ENCODE data around the gene POLD4. TPM values are rescaled to one million over a fixed set of nuclear protein-coding genes. Genes with fewer than 3 reads are reported as not detected.

POLD4 gene
- total RNA-seq, 2 donors from 2014 or later: 40.7 to 47.6 TPM

DNA sequence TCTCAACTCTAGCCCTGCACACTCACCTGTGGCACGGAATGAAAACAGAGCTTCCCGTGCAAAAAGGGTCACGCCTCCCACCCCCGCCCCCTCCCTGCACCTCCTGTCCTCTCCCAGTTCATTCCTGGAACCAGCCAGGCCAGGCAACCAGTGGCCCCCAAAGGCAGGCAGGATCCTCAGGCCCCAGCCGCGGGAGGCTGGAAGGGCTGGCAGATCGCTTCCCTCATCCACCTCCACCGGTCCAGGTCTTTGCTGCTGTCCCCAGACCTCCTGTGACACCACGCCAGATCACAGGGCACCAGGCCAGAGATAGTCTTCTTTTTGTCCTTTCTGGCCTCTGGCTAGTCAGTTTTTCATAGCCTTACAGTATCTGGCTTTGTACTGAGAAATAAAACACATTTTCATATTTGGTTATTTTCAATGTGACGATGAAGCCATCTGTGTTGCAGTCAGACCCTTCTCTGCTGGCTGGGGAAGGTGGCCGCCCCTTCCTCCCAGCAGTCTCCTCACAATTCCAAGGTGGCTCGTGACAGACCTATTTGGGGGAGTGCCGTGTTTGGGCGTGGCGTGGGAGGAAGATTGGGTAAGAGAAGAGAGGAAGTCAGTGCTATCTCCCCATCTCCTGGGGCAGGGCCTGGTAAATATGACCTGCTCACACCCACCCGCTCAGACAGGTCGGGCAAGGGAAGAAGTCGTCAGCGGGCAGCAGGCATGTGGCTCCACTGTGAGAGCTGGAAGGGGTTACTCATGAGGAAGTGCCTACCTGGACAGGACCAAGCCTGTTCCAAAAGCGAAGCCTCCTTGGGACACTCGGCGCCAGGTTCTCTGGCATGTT is 40.9 kb downstream of the POLD4 start:
- Histone ChIP-seq H3K27me3 (ENCODE audit: control insufficient read depth, insufficient read depth, low read length, poor library complexity, severe bottlenecking) (no peaks in the 10 kb centered on the region), H3K9me3 (ENCODE audit: control insufficient read depth, low read length) (no peaks in the 10 kb centered on the region), H3K9ac (ENCODE audit: extremely low read depth, low read length, poor library complexity, severe bottlenecking) (no peak overlapping the region), H3K27ac (ENCODE audit: low read depth, low read length) (no peak overlapping the region), H3K4me1 (ENCODE audit: control insufficient read depth, insufficient read depth, low read length) (no peaks in the 10 kb centered on the region), H3K4me3 (ENCODE audit: low read length) (no peak overlapping the region), H3K36me3 (ENCODE audit: control insufficient read depth, insufficient read depth, low read length) (peaks cover 4% of the 10 kb centered on the region)
- Mint-ChIP-seq H3K9me3 (no peaks in the 10 kb centered on the region), H3K27ac (no peak overlapping the region), H3K36me3 (ENCODE audit: low read depth) (peaks cover 6% of the 10 kb centered on the region), H3K4me1 (no peaks in the 10 kb centered on the region), H3K4me3 (no peak overlapping the region), H3K27me3 (ENCODE audit: insufficient read depth) (no peaks in the 10 kb centered on the region)
- no peak for DNase-seq
- TF ChIP-seq, protein P1, sequence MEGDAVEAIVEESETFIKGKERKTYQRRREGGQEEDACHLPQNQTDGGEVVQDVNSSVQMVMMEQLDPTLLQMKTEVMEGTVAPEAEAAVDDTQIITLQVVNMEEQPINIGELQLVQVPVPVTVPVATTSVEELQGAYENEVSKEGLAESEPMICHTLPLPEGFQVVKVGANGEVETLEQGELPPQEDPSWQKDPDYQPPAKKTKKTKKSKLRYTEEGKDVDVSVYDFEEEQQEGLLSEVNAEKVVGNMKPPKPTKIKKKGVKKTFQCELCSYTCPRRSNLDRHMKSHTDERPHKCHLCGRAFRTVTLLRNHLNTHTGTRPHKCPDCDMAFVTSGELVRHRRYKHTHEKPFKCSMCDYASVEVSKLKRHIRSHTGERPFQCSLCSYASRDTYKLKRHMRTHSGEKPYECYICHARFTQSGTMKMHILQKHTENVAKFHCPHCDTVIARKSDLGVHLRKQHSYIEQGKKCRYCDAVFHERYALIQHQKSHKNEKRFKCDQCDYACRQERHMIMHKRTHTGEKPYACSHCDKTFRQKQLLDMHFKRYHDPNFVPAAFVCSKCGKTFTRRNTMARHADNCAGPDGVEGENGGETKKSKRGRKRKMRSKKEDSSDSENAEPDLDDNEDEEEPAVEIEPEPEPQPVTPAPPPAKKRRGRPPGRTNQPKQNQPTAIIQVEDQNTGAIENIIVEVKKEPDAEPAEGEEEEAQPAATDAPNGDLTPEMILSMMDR (conservative IDR thresholded peaks at IDR 0.05): no peak
- WGBS, 2 experiments (ENCODE audit: insufficient coverage in 1 of 2, insufficient read length in 1 of 2): 92 to 94% methylated on average over 20 to 22 of the region's 22 CpGs

DNA sequence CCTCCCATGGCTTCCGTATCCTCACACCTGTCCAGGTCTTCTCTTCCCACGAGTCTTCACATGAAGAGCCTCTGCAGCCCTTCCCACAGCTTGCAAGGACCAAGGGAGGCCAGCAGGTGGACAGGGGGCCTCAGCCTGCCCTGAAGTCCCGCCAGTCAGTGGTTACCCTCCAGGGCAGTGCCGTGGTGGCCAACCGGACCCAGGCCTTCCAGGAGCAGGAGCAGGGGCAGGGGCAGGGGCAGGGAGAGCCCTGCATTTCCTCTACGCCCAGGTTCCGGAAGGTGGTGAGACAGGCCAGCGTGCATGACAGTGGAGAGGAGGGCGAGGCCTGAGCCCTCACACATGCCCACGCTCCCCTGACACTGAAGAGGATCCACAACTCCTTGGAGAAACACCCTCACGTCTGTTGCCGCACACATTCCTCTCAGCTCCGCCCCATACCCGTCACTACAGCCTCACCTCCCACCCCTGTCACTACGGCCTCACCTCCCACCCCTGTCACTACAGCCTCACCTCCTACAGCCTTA is 41.7 kb downstream of the POLD4 start:
- H3K27ac Mint-ChIP-seq: no peak overlapping the region
- H3K36me3 Mint-ChIP-seq (ENCODE audit: low read depth): peaks cover 6% of the 10 kb centered on the region
- Histone ChIP-seq H3K4me1 (ENCODE audit: control insufficient read depth, insufficient read depth, low read length) (no peaks in the 10 kb centered on the region), H3K27me3 (ENCODE audit: control insufficient read depth, insufficient read depth, low read length, poor library complexity, severe bottlenecking) (no peaks in the 10 kb centered on the region), H3K9ac (ENCODE audit: extremely low read depth, low read length, poor library complexity, severe bottlenecking) (no peak overlapping the region), H3K27ac (ENCODE audit: low read depth, low read length) (no peak overlapping the region), H3K36me3 (ENCODE audit: control insufficient read depth, insufficient read depth, low read length) (peaks cover 4% of the 10 kb centered on the region), H3K9me3 (ENCODE audit: control insufficient read depth, low read length) (no peaks in the 10 kb centered on the region), H3K4me3 (ENCODE audit: low read length) (no peak overlapping the region)
- TF ChIP-seq, protein P1 (conservative IDR thresholded peaks at IDR 0.05): peak; percentile 50
- no peaks in the 10 kb centered on the region for H3K27me3 Mint-ChIP-seq (ENCODE audit: insufficient read depth)
- WGBS, 2 experiments (ENCODE audit: insufficient coverage in 1 of 2, insufficient read length in 1 of 2): 91 to 94% methylated on average over 6 to 15 of the region's 15 CpGs
- H3K4me1 Mint-ChIP-seq: no peaks in the 10 kb centered on the region
- H3K9me3 Mint-ChIP-seq: no peaks in the 10 kb centered on the region
- DNase-seq: peak; percentile 59
- H3K4me3 Mint-ChIP-seq: no peak overlapping the region

DNA sequence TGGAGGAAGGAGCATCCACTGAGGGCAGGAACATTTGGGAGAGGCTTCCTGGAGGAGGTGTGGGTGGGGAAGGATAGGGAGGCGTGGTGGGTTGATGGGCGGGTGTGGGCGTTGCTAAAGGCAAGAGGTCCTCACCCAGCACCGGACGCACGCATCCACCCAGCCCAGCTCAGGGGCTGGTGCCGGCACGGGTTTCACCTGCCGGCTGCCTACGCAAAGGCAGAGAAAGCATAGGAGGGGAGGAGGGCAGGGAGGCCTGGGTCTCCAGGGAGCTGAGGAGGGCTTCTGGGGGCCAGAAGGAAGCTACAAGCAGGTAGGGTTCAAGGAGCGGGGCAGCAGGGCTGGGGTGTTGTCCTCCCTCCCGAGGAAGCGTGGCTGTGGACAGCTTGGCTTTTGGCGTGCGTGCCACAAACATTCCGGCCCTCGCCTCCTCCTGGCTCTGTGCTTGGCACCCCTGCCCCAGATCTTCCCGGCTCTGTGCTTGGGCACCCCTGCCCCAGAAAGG is 42.2 kb downstream of the POLD4 start:
- Mint-ChIP-seq H3K4me1 (no peaks in the 10 kb centered on the region), H3K36me3 (ENCODE audit: low read depth) (peaks cover 6% of the 10 kb centered on the region), H3K4me3 (no peak overlapping the region), H3K9me3 (no peaks in the 10 kb centered on the region), H3K27ac (no peak overlapping the region), H3K27me3 (ENCODE audit: insufficient read depth) (no peaks in the 10 kb centered on the region)
- H3K9me3 ChIP-seq (ENCODE audit: control insufficient read depth, low read length): no peaks in the 10 kb centered on the region
- no peak overlapping the region for H3K4me3 ChIP-seq (ENCODE audit: low read length)
- peaks cover 4% of the 10 kb centered on the region for H3K36me3 ChIP-seq (ENCODE audit: control insufficient read depth, insufficient read depth, low read length)
- no peak overlapping the region for H3K9ac ChIP-seq (ENCODE audit: extremely low read depth, low read length, poor library complexity, severe bottlenecking)
- no peaks in the 10 kb centered on the region for H3K27me3 ChIP-seq (ENCODE audit: control insufficient read depth, insufficient read depth, low read length, poor library complexity, severe bottlenecking)
- 89 to 96% methylated on average over 10 to 18 of the region's 18 CpGs for WGBS, 2 experiments (ENCODE audit: insufficient coverage in 1 of 2, insufficient read length in 1 of 2)
- no peaks in the 10 kb centered on the region for H3K4me1 ChIP-seq (ENCODE audit: control insufficient read depth, insufficient read depth, low read length)
- no peak overlapping the region for H3K27ac ChIP-seq (ENCODE audit: low read depth, low read length)
- no peak for DNase-seq
- TF ChIP-seq, protein P1 (conservative IDR thresholded peaks at IDR 0.05): no peak

Data from endodermal cell (in vitro differentiated cells).